Measurements from ENCODE around the gene FOXD3.
A peak's percentile ranks its signal among the peaks of the same experiment; 100 is the strongest.

Gene FOXD3

GRCh38 chr1:63359561-63359960 is 37.2 kb downstream of the FOXD3 start:
- Histone ChIP-seq H3K9me3 (no peaks in the 10 kb centered on the region), H3K36me3 (replicated peaks) (no peaks in the 10 kb centered on the region), H3K4me1 (no peaks in the 10 kb centered on the region), H3K4me3 (no peak overlapping the region), H3K27me3 (ENCODE audit: low read depth) (no peaks in the 10 kb centered on the region; the same call in 1 of the 2 replicates)
- in situ Hi-C loops (cut with MboI; ENCODE audit: low sequenced_read_pairs): no loop called here
- no peak for DNase-seq (ENCODE audit: low spot score in 2 of 2)

- no peak for DNase-seq (ENCODE audit: low spot score in 2 of 2)
- Histone ChIP-seq H3K9me3 (no peaks in the 10 kb centered on the region), H3K27me3 (ENCODE audit: low read depth) (no peaks in the 10 kb centered on the region), H3K4me1 (peaks cover 3% of the 10 kb centered on the region; the same call in 1 of the 2 replicates), H3K4me3 (no peak overlapping the region), H3K36me3 (replicated peaks) (no peaks in the 10 kb centered on the region)
- in situ Hi-C loops (cut with MboI; ENCODE audit: low sequenced_read_pairs): no loop called here
Observed at GRCh38 chr1:63362073-63362472, 39.7 kb downstream of the FOXD3 start.

GRCh38 chr1:63362578-63362977 is 40.2 kb downstream of the FOXD3 start:
- Histone ChIP-seq H3K4me3 (no peak overlapping the region), H3K4me1 (peaks cover 4% of the 10 kb centered on the region; the same call in 1 of the 2 replicates), H3K36me3 (replicated peaks) (no peaks in the 10 kb centered on the region), H3K9me3 (no peaks in the 10 kb centered on the region), H3K27me3 (ENCODE audit: low read depth) (no peaks in the 10 kb centered on the region)
- in situ Hi-C loops (cut with MboI; ENCODE audit: low sequenced_read_pairs): no loop called here
- DNase-seq (ENCODE audit: low spot score in 2 of 2): no peak

GRCh38 chr1:63363014-63363413 is 40.6 kb downstream of the FOXD3 start:
- Histone ChIP-seq H3K4me1 (peaks cover 4% of the 10 kb centered on the region; the same call in 1 of the 2 replicates), H3K9me3 (no peaks in the 10 kb centered on the region), H3K4me3 (no peak overlapping the region), H3K36me3 (replicated peaks) (no peaks in the 10 kb centered on the region), H3K27me3 (ENCODE audit: low read depth) (no peaks in the 10 kb centered on the region)
- DNase-seq (ENCODE audit: low spot score in 2 of 2): no peak
- in situ Hi-C loops (cut with MboI; ENCODE audit: low sequenced_read_pairs): no loop called here

GRCh38 chr1:63366908-63367214 is 44.5 kb downstream of the FOXD3 start:
- no peaks in the 10 kb centered on the region for H3K9me3 ChIP-seq
- in situ Hi-C loops (cut with MboI; ENCODE audit: low sequenced_read_pairs): no loop called here
- H3K4me3 ChIP-seq: peak overlapping the region; percentile 81
- peaks cover 2% of the 10 kb centered on the region; the same call in 1 of the 2 replicates for H3K36me3 ChIP-seq (replicated peaks)
- H3K4me1 ChIP-seq: peaks cover 7% of the 10 kb centered on the region; the same call in 1 of the 2 replicates
- no peak for DNase-seq (ENCODE audit: low spot score in 2 of 2)
- no peaks in the 10 kb centered on the region for H3K27me3 ChIP-seq (ENCODE audit: low read depth)

- no peaks in the 10 kb centered on the region for H3K27me3 ChIP-seq (ENCODE audit: low read depth)
- H3K9me3 ChIP-seq: no peaks in the 10 kb centered on the region
- in situ Hi-C loops (cut with MboI; ENCODE audit: low sequenced_read_pairs): no loop called here
- H3K4me3 ChIP-seq: peak within 1 kb of the TSS; percentile 81
- peaks cover 4% of the 10 kb centered on the region; the same call in 1 of the 2 replicates for H3K36me3 ChIP-seq (replicated peaks)
- peak; percentile 81 to 97 for DNase-seq (ENCODE audit: low spot score in 2 of 2)
- H3K4me1 ChIP-seq: peaks cover 7% of the 10 kb centered on the region; the same call in 1 of the 2 replicates
Observed at GRCh38 chr1:63367215-63368103, 45.1 kb downstream of the FOXD3 start, which contains the start of gene ALG6. ALG6 (plus strand) TSS chr1:63367627; CDS start chr1:63370978, 3,351 bp downstream.

GRCh38 chr1:63368131-63368530 is 45.8 kb downstream of the FOXD3 start:
- Histone ChIP-seq H3K9me3 (no peaks in the 10 kb centered on the region), H3K36me3 (replicated peaks) (peaks cover 4% of the 10 kb centered on the region; the same call in 1 of the 2 replicates), H3K4me1 (peaks cover 7% of the 10 kb centered on the region; the same call in 1 of the 2 replicates), H3K27me3 (ENCODE audit: low read depth) (no peaks in the 10 kb centered on the region), H3K4me3 (peak overlapping the region; percentile 81)
- DNase-seq (ENCODE audit: low spot score in 2 of 2): peak in 1 of 2 experiments; percentile 22
- in situ Hi-C loops (cut with MboI; ENCODE audit: low sequenced_read_pairs): no loop called here
